Heart right ventricle (tissue), 16 donors: Measurements from ENCODE around the gene BOD1L1. TPM values are rescaled to one million over a fixed set of nuclear protein-coding genes. Genes with fewer than 3 reads are reported as not detected.

Experiments used
- ATAC-seq, 8 donors: fragments of 200-7000 bp; cut with Tn5 transposase; one replicate each; pipeline ENCODE4 v1.9.1; 2020; ENCODE audit warnings: mild to moderate bottlenecking in 8 of 8, moderate library complexity in 8 of 8, moderate number of reproducible peaks in 1 of 8
- DNase-seq, 2 donors: peaks; one replicate each; pipeline ENCODE4 v3.0.0-alpha.2; 2020
- H3K27ac ChIP-seq, 10 donors: fragments of 200-600 bp; sonication (generic) in 2 of 10; one replicate each; pipeline versions ENCODE4 v1.5.0 to v1.8.0; 2020 to 2022; ENCODE audit warnings: mild to moderate bottlenecking in 3 of 10
- H3K27me3 ChIP-seq, 7 donors: fragments of 200-600 bp; one replicate each; pipeline ENCODE4 v1.8.0; 2021 to 2022; ENCODE audit warnings: mild to moderate bottlenecking in 2 of 7
- H3K36me3 ChIP-seq, 9 donors: fragments of 200-600 bp; sonication (generic) in 1 of 9; one replicate each; pipeline versions ENCODE4 v1.5.0 to v1.8.0; 2020 to 2022; ENCODE audit warnings: mild to moderate bottlenecking in 2 of 9
- H3K4me1 ChIP-seq, 9 donors: fragments of 200-600 bp; sonication (generic) in 1 of 9; one replicate each; pipeline versions ENCODE4 v1.5.0 to v1.8.0; 2020 to 2022; ENCODE audit warnings: mild to moderate bottlenecking in 4 of 9
- H3K4me3 ChIP-seq, 10 donors: fragments of 200-600 bp; sonication (generic) in 2 of 10; one replicate each; pipeline versions ENCODE4 v1.5.0 to v1.8.0; 2020 to 2022; ENCODE audit warnings: mild to moderate bottlenecking in 7 of 10, moderate library complexity in 2 of 10
- H3K9me3 ChIP-seq, 11 donors: fragments of 200-600 bp in 10 of 11; sonication (generic) in 2 of 11; one replicate each; pipeline versions ENCODE4 v1.5.0 to v1.8.0; 2013 to 2022; ENCODE audit warnings: mild to moderate bottlenecking in 2 of 11, control low read depth in 1 of 11, moderate library complexity in 1 of 11
- CTCF ChIP-seq, 9 donors: fragments of 200-600 bp; sonication (generic) in 2 of 9; IDR thresholded peaks; one replicate each; pipeline versions ENCODE4 v1.5.0 to v1.8.0; 2021 to 2022; ENCODE audit warnings: antibody characterized with exemption in 9 of 9, mild to moderate bottlenecking in 5 of 9, moderate library complexity in 1 of 9
- WGBS, 2 donors: extraction: QIAGEN DNeasy Blood & Tissue Kit; methylation state at CpG; one replicate each; pipeline ENCODE4 v1.1.7; 2013; ENCODE audit warnings: inconsistent platforms in 1 of 2; 5-methylcytosine and 5-hydroxymethylcytosine counted together
- intact Hi-C, 10 donors: fragments of 100-400 bp; cut with DNase I; formaldehyde crosslinking; loops; one replicate each; pipeline versions ENCODE4 v1.11.1 to v1.14.2; 2022
- polyA plus RNA-seq, 2 donors: library from polyadenylated mRNA; stranded (reverse); fragments of 200-250 nt; gene quantifications; one replicate each; pipeline ENCODE4 v1.2.3, GENCODE V29; 2013
- total RNA-seq, 10 donors: library from RNA; stranded (reverse); fragmentation: NEBNext Ultra II Directional in 3 of 10; extraction: Animal tissue kit (Norgen Biotek cat#: 25700) in 3 of 10; gene quantifications; one replicate each; pipeline versions ENCODE4 v1.2.1 to v1.2.4, GENCODE V29; 2021 to 2023
- donor health status: Arrhythmogenic right ventricular cardiomyopathy.
- donor health status: ischemic (EF 13 %, LVEDD 7.1; RV severe dilation, severe dysfunction).
- donor health status: healthy with polysubstance abuse.
- donor health status: DM: no; HTN: yes; CAD: no.
- donor health status: DM: no; HTN: no; CAD: no.
- donor health status: ischemic (EF 25% LVEDD 6.9; RV normal size, moderate dysfunction).
- donor health status: ischemic (EF 25% LVEDD 5.7; RV mildly dilated, moderate dysfunction).
- donor health status: healthy.
- donor health status: DM: yes; HTN: yes; CAD: no.
- donor health status: Ischemic cardiomyopathy.
- donor health status: ischemic (EF 35%, LVEDD 5.7; RV mildly dilated, moderate dysfunction).
- donor health status: nonischemic (EF 11% LVEDD 7.7; RV severe dilation, severe dysfunction).
- donor health status: DM: yes; HTN: yes; CAD: no.
- donor health status: PGD.
- donor health status: ischemic (EF 29% LVEDD 5.4; RV normal size, mild dysfunction).
- donor health status: nonischemic (EF 23%, LVEDD 6.1; RV moderate dilation, normal function).

BOD1L1 gene
- total and polyA plus RNA-seq, 12 donors, result 7.9 to 28.1 (median 23.5) TPM

- no peak overlapping the region for H3K4me3 ChIP-seq
- TF ChIP-seq CTCF (IDR thresholded peaks at IDR 0.05), result no peak
These were observed 103.7 kb downstream of the BOD1L1 start for GRCh38 chr4:13523591-13524503.

DNA sequence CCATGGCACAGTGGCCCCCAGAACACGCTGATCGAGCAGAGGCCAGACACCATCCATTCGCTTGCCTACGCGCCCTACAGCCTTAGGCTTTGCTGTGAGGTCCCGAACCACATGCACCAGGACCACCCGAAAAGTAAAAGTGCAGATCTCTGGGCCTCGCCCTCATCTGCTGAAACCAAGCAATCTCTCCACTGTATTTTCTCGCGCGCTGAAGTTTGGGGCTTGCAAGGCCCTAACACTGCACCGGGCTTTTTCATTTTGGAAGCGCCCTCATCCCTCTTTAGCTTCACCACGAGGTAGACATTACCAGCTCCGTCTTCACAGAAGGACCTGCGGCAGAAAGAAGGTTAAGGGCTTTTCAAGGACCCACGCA, 104.4 kb downstream of the BOD1L1 start:
- H3K27me3 ChIP-seq, result peaks cover 42 to 100% (median 100%) of the 10 kb centered on the region in 7 donors
- H3K36me3 ChIP-seq, result no peaks in the 10 kb centered on the region
- no peak for TF ChIP-seq CTCF (IDR thresholded peaks at IDR 0.05)
- DNase-seq (no peak), ATAC-seq (no peak)
- WGBS, 2 donors, result 4% methylated on average over 17 of the region's 17 CpGs
- intact Hi-C loops, result no loop called here
- peaks cover 0 to 19% (median 7%) of the 10 kb centered on the region in 9 donors for H3K4me1 ChIP-seq
- peak overlapping the region in 1 of 10 donors; percentile 12 for H3K4me3 ChIP-seq
- H3K27ac ChIP-seq, result no peak overlapping the region
- H3K9me3 ChIP-seq, result peaks cover 0 to 17% (median 10%) of the 10 kb centered on the region in 11 donors

More at GRCh38 chr4:13523591-13524503, 103.7 kb downstream of the BOD1L1 start:
- H3K27me3 ChIP-seq, result peaks cover 42 to 100% (median 100%) of the 10 kb centered on the region in 7 donors
- 6 to 9% methylated on average over 59 of the region's 59 CpGs for WGBS, 2 donors
- peaks cover 0 to 25% (median 8%) of the 10 kb centered on the region in 9 donors for H3K4me1 ChIP-seq
- intact Hi-C loops, result no loop called here
- H3K9me3 ChIP-seq, result peaks cover 0 to 17% (median 10%) of the 10 kb centered on the region in 11 donors
- H3K36me3 ChIP-seq, result no peaks in the 10 kb centered on the region
- no peak for DNase-seq
- no peak overlapping the region for H3K27ac ChIP-seq
- no peak for ATAC-seq

DNA sequence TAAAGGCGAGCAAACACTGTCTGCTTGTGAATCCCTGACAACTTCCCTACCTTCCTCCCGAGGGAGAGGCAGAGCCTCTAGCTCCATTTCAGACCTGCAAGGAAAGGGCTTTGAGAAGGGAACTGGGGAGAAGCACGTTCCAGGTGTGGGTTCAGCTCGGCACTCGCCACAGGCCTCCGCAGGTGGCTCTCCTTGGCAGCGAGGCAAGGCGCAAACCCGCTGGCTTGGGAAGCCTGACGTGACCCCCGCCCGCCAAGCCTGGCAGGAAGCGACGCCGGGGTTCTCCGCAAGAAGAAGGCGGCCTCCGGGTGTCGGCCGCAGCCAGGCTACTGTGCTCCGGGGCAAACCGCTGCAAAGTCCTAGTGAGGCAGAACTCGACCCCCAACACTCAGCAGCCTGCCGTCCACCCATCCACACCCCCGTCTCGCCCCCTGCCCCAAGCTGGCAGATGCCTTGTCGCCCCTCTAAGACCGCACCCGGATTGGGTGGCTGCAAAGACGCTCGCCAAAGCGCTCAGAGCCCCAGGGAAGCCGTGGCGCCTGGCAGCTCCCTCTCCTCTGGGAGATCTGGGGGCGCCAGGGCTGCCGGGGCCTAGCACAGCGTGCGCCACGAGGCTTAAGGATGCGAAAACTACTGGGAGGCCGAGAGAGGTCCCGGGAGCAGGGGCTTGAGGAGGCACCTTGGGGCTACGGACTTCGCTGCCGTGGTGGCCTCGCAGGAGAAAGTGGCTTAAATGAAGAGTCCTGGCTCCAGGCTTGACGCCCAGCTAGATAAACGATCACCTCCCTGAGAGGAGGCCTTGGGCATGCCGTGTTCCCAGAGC, 105.0 kb downstream of the BOD1L1 start:
- peak overlapping the region in 3 of 10 donors; percentile 12 to 18 (median 15) for H3K4me3 ChIP-seq
- ATAC-seq (no peak), DNase-seq (no peak)
- TF ChIP-seq CTCF (IDR thresholded peaks at IDR 0.05), result no peak
- H3K36me3 ChIP-seq, result no peaks in the 10 kb centered on the region
- peaks cover 0 to 13% (median 7%) of the 10 kb centered on the region in 9 donors for H3K4me1 ChIP-seq
- intact Hi-C loops, result no loop called here
- H3K27me3 ChIP-seq, result peaks cover 39 to 100% (median 100%) of the 10 kb centered on the region in 7 donors
- no peak overlapping the region for H3K27ac ChIP-seq
- WGBS, 2 donors, result 2 to 3% methylated on average over 48 to 49 of the region's 49 CpGs
- peaks cover 0 to 17% (median 10%) of the 10 kb centered on the region in 11 donors for H3K9me3 ChIP-seq

DNA sequence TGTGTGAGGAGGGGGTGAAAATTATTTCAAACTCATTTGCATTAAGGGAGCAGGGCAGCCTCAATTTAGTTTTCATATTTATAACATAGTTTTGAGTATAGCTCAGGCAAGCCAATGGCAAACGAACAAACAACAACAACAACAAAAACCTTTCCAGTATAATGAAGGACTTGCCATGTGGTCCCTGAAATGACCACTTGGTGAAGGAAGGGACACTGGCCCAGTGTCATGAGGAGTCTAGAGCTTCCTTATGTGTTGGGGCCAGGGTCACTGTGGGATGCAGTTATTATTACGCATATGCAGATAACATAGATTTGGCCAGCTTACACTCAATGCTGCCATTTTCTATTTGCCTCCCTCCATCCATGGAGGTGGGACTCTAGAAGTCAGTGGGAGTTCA, 106.5 kb downstream of the BOD1L1 start:
- intact Hi-C loops, result no loop called here
- no peak for TF ChIP-seq CTCF (IDR thresholded peaks at IDR 0.05)
- Histone ChIP-seq H3K4me1 (peaks cover 0 to 12% (median 7%) of the 10 kb centered on the region in 9 donors), H3K9me3 (peaks cover 0 to 17% (median 10%) of the 10 kb centered on the region in 11 donors), H3K27me3 (peaks cover 37 to 100% (median 100%) of the 10 kb centered on the region in 7 donors), H3K36me3 (no peaks in the 10 kb centered on the region), H3K4me3 (no peak overlapping the region), H3K27ac (no peak overlapping the region)
- WGBS, 2 donors, result 45 to 54% methylated on average over 2 of the region's 2 CpGs
- no peak for DNase-seq
- ATAC-seq, result no peak
